HAP-1 (cell line): ENCODE data around the gene MITF.

Experiments used
- DNase-seq, 2 experiments: peaks; one replicate each; pipeline ENCODE4 v3.0.0-alpha.2; 2016 to 2020; ENCODE audit warnings: low spot score in 2 of 2
- H3K27me3 ChIP-seq: fragments of 250-450 bp; sonication (Bioruptor Pico); 2 replicates; pipeline ENCODE4 v1.5.1; 2020; ENCODE audit warnings: low read depth, mild to moderate bottlenecking, moderate library complexity
- H3K36me3 ChIP-seq: fragments of 250-450 bp; sonication (Bioruptor Pico); replicated peaks from 2 replicates; pipeline ENCODE4 v1.5.1; 2020; ENCODE audit warnings: mild to moderate bottlenecking
- H3K4me1 ChIP-seq: fragments of 250-450 bp; sonication (Bioruptor Pico); 2 replicates; pipeline ENCODE4 v1.5.1; 2020; ENCODE audit warnings: mild to moderate bottlenecking
- H3K4me3 ChIP-seq: fragments of 250-450 bp; sonication (Bioruptor Pico); 2 replicates; pipeline ENCODE4 v1.5.1; 2020; ENCODE audit warnings: mild to moderate bottlenecking, moderate library complexity
- H3K9me3 ChIP-seq: fragments of 250-450 bp; sonication (Bioruptor Pico); 2 replicates; pipeline ENCODE4 v1.5.1; 2020; ENCODE audit warnings: mild to moderate bottlenecking, moderate library complexity
- in situ Hi-C: fragments of 300-500 bp; cut with MboI; formaldehyde crosslinking; loops from 3 replicates; pipeline ENCODE4 v1.14.3; 2020; ENCODE audit warnings: low sequenced_read_pairs, inconsistent platforms, mixed read lengths

The MITF gene

DNA sequence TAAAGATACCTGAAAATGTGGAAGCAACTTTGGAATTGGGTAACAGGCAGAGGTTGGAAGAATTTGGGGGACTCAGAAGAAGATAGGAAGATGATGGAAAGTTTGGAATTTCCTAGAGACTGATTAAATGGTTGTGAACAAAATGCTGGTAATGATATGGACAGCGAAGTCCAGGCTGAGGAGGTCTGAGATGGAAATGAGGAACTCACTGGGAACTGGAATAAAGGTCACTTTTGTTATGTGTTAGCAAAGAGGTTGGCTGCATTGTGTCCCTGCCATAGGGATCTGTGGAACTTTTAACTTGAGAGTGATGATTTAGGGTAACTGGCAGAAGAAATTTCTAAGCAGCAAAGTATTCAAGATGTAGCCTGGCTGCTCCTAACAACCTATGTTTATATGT is 13.0 kb downstream of the MITF start:
- H3K4me1 ChIP-seq, result peaks cover 7% of the 10 kb centered on the region
- no peaks in the 10 kb centered on the region for H3K9me3 ChIP-seq
- DNase-seq, result no peak
- no peaks in the 10 kb centered on the region for H3K27me3 ChIP-seq
- H3K4me3 ChIP-seq, result no peak overlapping the region
- no peaks in the 10 kb centered on the region for H3K36me3 ChIP-seq
- in situ Hi-C loops, result no loop called here

DNA sequence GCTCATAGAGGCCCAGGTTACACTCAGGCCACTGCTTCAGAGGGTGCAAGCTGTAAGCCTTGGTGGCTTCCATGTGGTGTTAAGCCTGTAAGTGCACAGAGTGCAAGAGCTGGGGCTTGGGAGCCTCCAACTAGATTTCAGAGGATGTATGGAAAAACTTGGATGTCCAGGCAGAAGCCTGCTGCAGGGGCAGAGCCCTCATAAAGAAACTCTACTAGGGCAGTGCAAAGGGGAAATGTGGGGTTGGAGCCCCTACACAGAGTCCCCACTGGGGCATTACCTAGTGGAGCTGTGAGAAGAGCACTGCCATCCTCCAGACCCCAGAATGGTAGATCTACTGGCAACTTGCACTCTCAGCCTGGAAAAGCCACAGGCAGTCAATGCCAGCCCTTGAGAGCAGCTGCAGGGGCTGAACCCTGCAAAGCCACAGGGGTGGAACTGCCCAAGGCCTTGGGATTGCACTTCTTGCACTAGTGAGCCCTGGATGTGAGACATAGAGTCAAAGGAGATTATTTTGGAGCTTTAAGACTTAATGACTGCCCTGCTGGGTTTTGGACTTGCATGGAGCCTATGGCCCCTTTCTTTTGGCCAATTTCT is 14.0 kb downstream of the MITF start:
- no peak for DNase-seq
- Histone ChIP-seq H3K9me3 (no peaks in the 10 kb centered on the region), H3K27me3 (no peaks in the 10 kb centered on the region), H3K4me3 (no peak overlapping the region), H3K4me1 (no peaks in the 10 kb centered on the region), H3K36me3 (no peaks in the 10 kb centered on the region)
- in situ Hi-C loops, result no loop called here

DNA sequence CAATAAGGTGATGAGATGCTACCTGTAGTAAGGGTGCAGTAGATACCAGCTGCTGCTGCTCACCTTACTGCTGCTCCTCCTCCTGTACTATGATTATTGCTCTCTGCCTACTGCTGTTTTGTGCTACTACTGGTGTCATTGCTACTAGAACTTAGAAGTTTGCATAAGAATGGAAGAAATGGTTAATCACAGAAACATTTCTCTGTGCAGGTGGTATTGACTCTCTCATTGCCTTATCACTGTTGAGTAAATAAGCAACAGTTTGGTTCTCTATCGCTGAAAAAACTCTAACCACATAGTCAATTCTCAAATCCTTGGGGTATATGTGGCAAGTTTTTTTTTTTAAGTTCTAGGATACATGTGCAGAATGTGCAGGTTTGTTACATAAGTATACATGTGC is 16.5 kb downstream of the MITF start:
- Histone ChIP-seq H3K27me3 (no peaks in the 10 kb centered on the region), H3K36me3 (no peaks in the 10 kb centered on the region), H3K4me3 (no peak overlapping the region), H3K9me3 (no peaks in the 10 kb centered on the region), H3K4me1 (no peaks in the 10 kb centered on the region)
- no peak for DNase-seq
- in situ Hi-C loops, result no loop called here

DNA sequence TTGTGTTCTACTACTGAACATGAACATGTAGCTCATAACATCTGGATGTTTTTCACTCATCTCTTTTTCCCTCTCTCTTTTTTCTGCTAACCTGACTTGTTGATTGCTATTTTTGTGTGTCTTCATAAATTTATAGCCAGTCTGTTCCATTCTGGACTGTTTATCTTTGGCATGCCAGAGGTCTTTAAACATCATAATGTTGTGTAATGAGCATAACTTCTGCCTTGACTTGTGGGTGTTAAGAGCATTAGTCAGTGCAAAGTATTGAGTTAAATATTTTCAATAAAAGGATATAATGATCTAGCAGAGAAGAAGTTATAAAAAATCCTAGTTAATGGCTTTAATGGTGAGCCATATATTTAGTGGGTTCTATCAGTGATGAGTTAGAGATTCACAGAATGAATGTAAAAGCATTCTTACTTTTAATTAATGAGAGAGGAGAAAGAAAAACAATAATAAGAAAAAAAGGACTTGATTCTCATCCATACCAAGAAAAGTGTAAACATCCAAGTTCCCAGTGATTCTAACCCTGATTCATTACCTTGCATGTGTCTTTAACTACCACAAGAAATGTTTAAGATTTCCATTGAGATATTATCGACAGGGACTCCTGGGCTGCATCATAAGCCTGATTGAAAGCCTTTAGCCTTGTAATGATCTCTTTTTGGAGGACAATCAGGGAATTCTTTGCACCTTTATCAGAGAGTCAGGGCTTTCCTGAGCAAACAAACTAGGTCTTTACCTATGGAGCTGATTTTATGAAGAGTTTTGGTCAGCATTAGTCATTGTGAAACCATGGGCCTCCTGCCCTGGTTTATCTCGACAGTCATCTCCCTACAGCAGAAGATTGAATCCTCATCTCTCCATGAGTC is 22.9 kb downstream of the MITF start:
- no peak for DNase-seq
- H3K4me1 ChIP-seq, result peaks cover 11% of the 10 kb centered on the region

DNA sequence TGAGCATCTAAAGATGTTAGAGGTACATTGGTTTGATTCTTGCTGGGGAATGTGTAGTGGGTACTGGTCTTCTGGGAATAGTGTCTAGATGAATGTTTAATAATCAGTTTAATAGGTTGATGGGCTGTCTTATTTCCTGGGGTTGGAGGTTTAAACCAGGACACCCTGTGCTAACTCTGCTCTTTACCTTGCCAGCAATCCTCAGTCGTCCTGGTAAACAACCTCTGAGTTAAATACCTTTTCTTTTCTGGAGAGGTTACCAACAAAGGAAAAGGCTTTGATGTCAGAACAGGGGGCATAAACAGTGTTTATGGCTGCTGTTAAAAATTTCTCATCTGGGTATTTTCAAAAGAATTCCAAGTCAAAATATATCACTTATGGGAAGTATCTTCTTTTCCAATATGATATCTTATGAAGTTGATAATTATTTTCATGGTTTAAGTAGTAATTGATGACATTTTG is 23.5 kb downstream of the MITF start:
- Histone ChIP-seq H3K36me3 (no peaks in the 10 kb centered on the region), H3K4me3 (no peak overlapping the region), H3K9me3 (no peaks in the 10 kb centered on the region), H3K4me1 (peaks cover 14% of the 10 kb centered on the region), H3K27me3 (no peaks in the 10 kb centered on the region)
- in situ Hi-C loops, result no loop called here
- DNase-seq, result no peak

More for the DNA sequence above, 22.9 kb downstream of the MITF start:
- Histone ChIP-seq H3K4me3 (no peak overlapping the region), H3K27me3 (no peaks in the 10 kb centered on the region), H3K9me3 (no peaks in the 10 kb centered on the region), H3K36me3 (no peaks in the 10 kb centered on the region)
- in situ Hi-C loops, result no loop called here

DNA sequence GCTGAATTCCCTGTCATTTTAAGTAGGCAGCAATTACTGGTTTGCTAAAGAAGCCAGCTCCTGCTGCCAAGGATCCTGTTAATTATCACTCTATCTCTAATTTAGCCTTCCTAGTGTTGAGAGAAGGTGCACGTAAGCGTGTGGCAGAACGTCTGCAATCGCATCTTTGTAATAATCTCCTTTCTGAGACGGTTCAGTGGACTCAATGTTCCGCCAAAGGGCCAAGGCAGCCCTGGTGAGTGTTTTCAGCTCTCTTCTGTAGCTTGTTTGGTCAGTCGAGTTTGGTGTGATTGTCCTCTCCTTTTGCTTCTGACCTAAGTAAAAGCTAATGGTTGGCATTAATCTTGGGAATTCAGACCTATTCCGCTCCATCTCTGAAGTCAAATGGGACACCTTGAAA is 24.2 kb downstream of the MITF start:
- in situ Hi-C loops, result no loop called here
- DNase-seq, result no peak

DNA sequence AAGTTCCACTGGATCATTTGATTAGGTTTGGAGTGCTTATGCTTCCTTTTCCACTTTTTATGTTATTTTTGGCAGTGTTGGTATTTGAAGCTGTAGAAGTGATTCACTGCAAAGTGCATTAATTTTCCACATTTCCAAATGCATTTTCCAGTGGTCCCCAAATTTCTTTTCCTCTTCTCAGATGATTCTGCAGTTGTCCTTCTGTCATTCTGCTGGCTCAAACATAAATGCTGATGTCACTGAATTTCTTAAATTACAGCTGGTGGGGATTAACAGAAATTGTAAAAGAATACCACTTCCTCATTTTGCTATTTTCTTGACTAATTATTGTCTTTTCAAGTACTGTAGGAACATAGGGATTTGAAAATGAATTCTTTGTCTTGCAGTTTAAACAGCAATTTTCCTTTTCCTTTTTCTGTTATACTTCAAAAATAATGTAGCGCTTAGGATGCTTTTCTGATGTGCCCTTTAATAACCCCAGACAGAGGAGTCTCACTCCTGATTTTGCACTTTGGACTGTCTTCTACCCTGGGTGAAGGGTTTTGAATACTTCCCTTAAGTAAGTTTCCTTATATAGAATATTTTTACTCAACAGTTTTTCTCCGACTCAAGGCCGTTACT is 25.0 kb downstream of the MITF start:
- Histone ChIP-seq H3K4me3 (no peak overlapping the region), H3K4me1 (peaks cover 28% of the 10 kb centered on the region), H3K36me3 (no peaks in the 10 kb centered on the region), H3K27me3 (no peaks in the 10 kb centered on the region), H3K9me3 (no peaks in the 10 kb centered on the region)
- no peak for DNase-seq
- in situ Hi-C loops, result no loop called here

More for the DNA sequence above, 24.2 kb downstream of the MITF start:
- Histone ChIP-seq H3K36me3 (no peaks in the 10 kb centered on the region), H3K9me3 (no peaks in the 10 kb centered on the region), H3K4me3 (no peak overlapping the region), H3K27me3 (no peaks in the 10 kb centered on the region), H3K4me1 (peaks cover 20% of the 10 kb centered on the region)

DNA sequence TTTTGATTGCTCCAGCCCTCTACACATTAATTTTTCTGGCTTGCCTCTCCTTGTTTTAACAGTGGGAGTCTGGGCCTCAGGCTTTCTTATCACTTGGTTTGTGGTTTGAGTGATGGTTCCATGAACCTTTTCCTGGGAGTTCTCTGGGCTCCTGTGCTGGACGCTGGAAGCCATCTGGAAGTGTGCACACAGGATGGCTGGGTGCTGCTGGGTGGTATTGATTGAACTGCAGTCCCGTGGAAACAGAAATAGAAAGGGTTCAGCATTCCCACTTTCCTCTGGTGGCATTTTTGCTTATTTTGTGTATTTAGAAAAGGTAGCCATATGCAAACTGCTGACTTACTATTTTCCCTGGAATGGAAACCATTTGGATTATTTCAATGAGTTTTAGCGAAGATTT is 25.6 kb downstream of the MITF start:
- no peaks in the 10 kb centered on the region for H3K9me3 ChIP-seq
- H3K4me1 ChIP-seq, result peaks cover 32% of the 10 kb centered on the region
- H3K27me3 ChIP-seq, result no peaks in the 10 kb centered on the region
- no peak overlapping the region for H3K4me3 ChIP-seq
- in situ Hi-C loops, result no loop called here
- no peaks in the 10 kb centered on the region for H3K36me3 ChIP-seq
- no peak for DNase-seq

DNA sequence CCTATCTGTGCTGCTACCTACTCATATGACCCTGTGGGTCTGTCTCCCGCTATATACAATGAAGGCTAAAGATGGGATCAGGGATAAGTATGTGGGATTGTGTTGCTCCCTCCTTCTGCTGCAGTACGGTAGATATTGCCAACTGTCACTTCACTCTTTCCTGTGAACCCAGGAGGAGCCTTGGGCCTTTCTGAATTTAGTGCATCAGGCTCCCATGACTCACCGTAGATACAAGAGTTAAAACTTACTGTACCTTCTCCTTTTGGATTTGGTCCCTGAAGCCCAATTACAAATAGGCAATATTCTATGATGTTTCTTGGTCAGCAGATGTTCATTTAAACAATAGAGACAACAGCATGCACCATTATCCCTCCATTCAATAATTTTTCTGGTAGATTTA is 27.4 kb downstream of the MITF start:
- Histone ChIP-seq H3K9me3 (no peaks in the 10 kb centered on the region), H3K4me1 (peaks cover 50% of the 10 kb centered on the region), H3K27me3 (no peaks in the 10 kb centered on the region), H3K4me3 (no peak overlapping the region), H3K36me3 (no peaks in the 10 kb centered on the region)
- in situ Hi-C loops, result no loop called here
- no peak for DNase-seq

DNA sequence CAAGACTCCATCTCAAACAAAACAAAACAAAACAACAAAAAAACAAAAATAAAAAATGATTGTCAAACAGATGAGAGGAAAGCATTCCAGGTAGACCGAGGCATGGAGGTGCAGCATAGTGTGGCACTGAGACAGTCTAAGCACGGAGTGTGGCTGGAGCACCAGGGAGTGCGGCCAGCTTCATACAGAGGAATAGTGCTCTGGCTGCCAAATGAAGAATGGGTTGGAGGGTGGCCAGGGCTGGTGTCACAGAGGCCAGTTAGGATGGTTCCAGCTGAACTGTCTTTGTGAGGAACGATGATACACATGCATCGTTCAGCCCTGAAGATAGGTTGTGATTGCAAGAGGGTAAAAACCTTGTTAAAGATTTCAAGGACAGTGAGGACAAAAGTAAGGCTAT is 28.3 kb downstream of the MITF start:
- Histone ChIP-seq H3K36me3 (no peaks in the 10 kb centered on the region), H3K9me3 (no peaks in the 10 kb centered on the region), H3K27me3 (no peaks in the 10 kb centered on the region), H3K4me1 (peaks cover 50% of the 10 kb centered on the region), H3K4me3 (no peak overlapping the region)
- in situ Hi-C loops, result no loop called here
- no peak for DNase-seq

DNA sequence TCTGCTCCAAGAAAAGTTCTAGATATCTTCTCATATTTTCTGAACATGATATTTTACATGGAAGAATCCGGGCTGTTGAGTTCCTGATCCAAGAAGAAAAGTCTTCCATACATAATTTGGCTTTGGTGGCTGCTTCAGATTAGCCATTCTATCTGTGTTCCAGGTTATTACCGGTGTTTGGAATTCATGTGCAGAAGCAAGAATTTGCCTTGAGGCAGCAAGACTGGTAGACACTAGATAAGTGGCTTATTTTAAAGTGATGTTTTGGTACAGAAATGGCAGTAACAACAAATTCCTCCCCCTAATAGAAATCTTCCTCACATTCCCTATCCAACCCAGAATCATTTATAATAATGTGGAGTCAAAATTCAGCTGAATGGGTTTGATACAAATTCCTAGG is 29.2 kb downstream of the MITF start:
- Histone ChIP-seq H3K4me1 (peaks cover 50% of the 10 kb centered on the region), H3K27me3 (no peaks in the 10 kb centered on the region), H3K9me3 (no peaks in the 10 kb centered on the region), H3K4me3 (no peak overlapping the region), H3K36me3 (no peaks in the 10 kb centered on the region)
- no peak for DNase-seq
- in situ Hi-C loops, result no loop called here

DNA sequence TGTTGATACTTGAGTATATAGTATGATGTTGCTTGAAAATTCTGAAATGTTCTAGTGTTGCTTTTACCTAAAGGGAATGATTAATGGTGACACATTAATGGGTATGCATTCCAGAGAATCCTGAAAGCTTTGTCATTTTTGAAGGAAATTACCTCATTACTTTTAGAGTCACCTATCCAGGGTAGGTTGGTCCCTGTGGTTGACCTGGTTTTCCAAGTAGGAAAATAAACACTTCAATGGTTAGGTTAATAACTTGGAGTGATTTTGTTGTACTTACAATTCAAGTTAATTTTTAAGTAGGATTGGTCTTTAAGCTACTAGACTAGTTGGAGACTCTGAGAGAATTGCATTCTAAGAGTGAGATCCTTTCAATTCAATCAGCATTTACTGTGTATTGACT is 31.0 kb downstream of the MITF start:
- Histone ChIP-seq H3K4me3 (no peak overlapping the region), H3K9me3 (no peaks in the 10 kb centered on the region), H3K27me3 (no peaks in the 10 kb centered on the region), H3K4me1 (peaks cover 43% of the 10 kb centered on the region), H3K36me3 (no peaks in the 10 kb centered on the region)
- DNase-seq, result peak in 1 of 2 experiments; percentile 81
- in situ Hi-C loops, result no loop called here

DNA sequence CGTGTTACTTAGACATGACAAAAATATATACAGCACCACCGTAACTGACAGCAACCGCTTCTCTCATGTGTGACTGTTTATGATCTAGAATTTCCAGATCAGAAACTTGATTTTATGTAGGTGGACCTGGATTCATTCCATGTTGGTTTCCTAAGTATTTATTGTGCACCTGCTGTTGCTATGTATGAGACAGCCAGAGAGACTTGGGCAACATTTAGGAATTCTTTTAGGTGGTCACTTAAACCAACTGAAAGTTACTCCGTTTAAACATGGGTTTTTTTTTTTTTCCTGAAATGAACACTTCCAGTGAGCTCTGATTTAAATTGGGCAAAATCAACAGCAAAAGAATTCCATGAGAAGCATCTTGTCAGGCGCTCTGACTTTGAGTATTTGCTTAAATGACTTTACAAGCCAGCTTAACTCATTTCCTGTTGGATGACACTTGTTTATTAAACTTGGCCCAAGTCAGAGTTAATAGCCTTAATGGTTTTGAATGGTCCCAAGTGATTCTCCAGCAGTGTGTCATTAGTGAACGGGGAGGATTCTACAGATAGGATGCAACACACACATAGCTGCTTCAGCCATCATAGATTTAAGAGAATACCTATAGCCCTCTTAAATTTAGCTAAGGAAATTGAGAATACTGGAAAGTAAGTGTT is 31.8 kb downstream of the MITF start:
- Histone ChIP-seq H3K4me1 (peaks cover 40% of the 10 kb centered on the region), H3K4me3 (no peak overlapping the region), H3K36me3 (no peaks in the 10 kb centered on the region), H3K27me3 (no peaks in the 10 kb centered on the region), H3K9me3 (no peaks in the 10 kb centered on the region)
- in situ Hi-C loops, result no loop called here
- DNase-seq, result no peak
